Measurements from ENCODE around the gene TUBGCP2.

Gene TUBGCP2

DNA sequence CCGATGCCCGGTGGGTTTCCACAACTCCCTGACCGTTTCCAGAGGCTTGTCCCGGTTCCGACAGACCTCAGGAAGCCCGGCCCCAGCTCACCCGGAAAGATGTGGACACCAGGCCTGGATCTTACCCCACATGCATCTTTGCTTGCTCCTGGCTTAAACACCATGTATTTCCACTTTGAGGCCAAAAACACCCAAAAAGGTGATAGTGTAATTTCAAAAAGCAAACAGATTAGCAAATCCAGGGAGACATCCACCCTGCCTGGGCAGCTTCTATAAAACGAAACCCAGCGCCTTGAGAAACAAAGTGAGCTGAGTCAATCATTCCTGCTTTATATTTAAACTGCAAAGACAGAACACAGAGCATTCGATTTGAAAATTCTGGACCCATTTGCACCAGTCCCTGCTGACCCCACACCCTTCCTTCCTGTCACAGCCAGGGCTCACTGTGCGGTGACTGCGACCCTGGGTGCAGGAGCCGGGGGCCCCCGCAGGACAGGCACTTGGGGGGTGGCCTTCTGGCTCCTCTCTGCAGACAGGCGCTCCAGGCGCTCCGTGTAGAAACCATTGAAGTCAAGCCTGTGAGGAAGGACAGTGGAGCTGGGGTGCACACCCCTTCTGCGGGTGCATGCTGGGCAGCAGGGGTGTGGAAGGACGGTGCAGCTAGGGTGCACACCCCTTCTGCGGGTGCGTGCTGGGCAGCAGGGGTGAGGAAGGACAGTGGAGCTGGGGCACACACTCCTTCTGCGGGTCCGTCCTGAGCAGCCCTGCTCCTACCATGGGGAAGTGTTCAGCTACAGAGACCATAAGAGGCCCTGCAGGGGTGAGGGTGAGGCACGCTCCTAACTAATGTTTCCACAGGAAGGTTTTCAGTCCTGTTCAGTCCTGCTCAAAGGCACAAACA, 29.1 kb downstream of the TUBGCP2 start:
- H3K27me3 Mint-ChIP-seq: no peaks in the 10 kb centered on the region
- H3K4me3 Mint-ChIP-seq: peak overlapping the region; percentile 31
- peaks cover 80% of the 10 kb centered on the region for H3K4me1 Mint-ChIP-seq (ENCODE audit: low read depth)
- intact Hi-C loops (cut with micrococcal nuclease): loop anchor here (2.0 kb wide), 1 partner anchor 21 kb away; no protein-coding TSS in a partner anchor
- H3K27ac Mint-ChIP-seq: peak overlapping the region; percentile 95
- H3K9me3 Mint-ChIP-seq: no peaks in the 10 kb centered on the region
- H3K36me3 Mint-ChIP-seq (ENCODE audit: low read depth): peaks cover 83% of the 10 kb centered on the region

DNA sequence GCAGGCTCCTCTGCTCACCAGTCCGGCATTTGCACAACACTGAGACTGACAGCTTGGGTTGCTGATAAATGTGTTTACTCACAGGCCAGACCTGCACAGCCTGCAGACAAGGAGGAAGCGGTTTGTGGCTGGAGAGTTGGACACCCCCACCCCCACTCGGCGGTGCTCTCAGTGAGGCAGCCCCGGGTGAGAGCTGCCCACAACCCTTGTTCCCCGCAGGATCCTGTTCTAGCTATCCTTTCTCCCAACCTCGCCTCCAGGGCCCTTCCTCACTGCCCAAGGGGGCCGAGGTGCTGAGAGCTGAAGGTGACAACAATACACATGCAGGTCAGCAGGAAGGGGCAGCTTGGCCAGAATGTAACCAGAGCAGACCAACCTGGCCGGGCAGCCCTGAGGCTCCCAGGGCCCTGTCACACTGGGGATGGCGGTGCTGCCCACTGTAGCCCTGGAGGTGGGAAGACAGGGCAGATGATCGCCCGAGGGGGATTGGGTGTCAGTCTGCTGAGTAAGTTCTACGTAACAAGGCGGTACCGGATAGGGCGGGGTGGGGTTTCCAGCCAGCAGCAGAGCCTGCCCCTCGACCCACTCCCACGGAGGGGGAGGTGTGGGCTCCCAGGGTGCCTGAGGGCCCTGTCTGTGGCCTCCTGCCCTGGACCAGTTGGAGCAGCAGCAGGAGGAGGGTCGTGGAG, 30.0 kb downstream of the TUBGCP2 start:
- no peaks in the 10 kb centered on the region for H3K9me3 Mint-ChIP-seq
- no peaks in the 10 kb centered on the region for H3K27me3 Mint-ChIP-seq
- H3K27ac Mint-ChIP-seq: peak overlapping the region; percentile 95
- peaks cover 82% of the 10 kb centered on the region for H3K4me1 Mint-ChIP-seq (ENCODE audit: low read depth)
- intact Hi-C loops (cut with micrococcal nuclease): loop anchor here (2.0 kb wide), 1 partner anchor 20 kb away; no protein-coding TSS in a partner anchor
- peak overlapping the region; percentile 75 for H3K4me3 Mint-ChIP-seq
- peaks cover 82% of the 10 kb centered on the region for H3K36me3 Mint-ChIP-seq (ENCODE audit: low read depth)

DNA sequence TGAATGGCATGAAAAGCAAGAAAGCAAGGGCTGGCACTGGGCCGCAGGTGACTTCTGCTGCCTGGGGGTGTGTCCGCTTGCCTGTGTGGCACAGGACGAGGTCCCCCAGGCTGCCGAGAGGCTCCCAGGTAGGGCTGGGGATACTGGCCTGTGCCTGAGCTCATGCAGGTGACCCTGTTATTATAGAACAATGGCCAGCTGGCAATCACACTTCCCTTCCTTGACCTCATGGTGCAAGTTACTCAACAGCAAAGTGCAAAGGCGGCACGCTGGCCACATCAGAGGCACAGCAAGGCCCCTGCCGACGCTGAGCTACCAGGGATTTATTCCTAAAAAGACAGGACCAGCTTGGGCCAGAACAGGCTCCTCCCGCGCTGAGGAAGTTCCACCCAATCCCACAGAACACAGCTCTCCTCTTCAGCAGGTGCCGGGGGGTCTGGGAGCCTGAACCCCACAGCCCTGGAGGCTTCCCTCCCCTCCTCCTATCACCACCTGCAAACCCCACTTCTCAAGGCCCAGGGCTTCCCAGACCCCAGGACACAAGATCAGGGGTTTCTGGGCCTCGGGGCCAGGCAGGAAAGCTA, 30.6 kb downstream of the TUBGCP2 start:
- intact Hi-C loops (cut with micrococcal nuclease): loop anchor here (2.0 kb wide), 1 partner anchor 19 kb away; no protein-coding TSS in a partner anchor
- peaks cover 82% of the 10 kb centered on the region for H3K4me1 Mint-ChIP-seq (ENCODE audit: low read depth)
- peak overlapping the region; percentile 75 for H3K4me3 Mint-ChIP-seq
- peak overlapping the region; percentile 95 for H3K27ac Mint-ChIP-seq
- H3K36me3 Mint-ChIP-seq (ENCODE audit: low read depth): peaks cover 82% of the 10 kb centered on the region
- H3K9me3 Mint-ChIP-seq: no peaks in the 10 kb centered on the region
- H3K27me3 Mint-ChIP-seq: no peaks in the 10 kb centered on the region

DNA sequence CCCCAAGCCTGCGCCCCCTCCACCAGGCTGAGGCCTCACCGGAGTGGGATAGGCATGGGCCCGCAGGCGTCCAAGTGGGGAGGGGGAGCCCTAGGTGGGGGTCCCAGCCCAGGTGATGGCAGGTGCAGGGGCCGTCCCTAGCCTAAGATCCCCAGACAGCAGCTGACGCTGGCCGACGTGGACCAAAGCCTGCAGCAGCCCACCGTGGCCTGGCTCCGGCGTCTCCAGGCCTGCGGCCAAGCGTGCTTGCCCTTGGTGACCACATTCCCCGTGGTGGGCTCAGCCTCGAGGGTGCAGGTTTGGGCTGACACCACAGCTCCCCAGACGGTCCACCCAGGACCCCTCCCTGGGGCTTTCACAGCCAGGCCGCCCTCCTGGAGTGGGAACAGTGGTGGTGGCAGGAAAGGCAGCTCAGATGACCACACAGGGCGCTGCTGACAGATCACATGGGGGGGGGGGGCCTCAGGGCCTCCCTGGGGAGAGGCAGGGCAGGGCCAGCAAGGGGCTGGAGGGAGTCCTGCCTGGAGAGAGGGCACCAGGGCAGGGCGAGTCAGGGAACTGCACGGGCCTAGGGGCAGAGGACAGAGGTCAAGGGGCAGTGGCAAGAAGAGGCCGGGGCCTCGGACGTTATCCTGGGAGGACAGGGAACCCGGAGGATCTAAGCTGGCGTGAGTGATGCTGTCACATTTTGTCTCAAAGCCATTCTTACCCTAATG, 31.2 kb downstream of the TUBGCP2 start:
- Mint-ChIP-seq H3K27me3 (no peaks in the 10 kb centered on the region), H3K27ac (peak overlapping the region; percentile 95), H3K36me3 (ENCODE audit: low read depth) (peaks cover 82% of the 10 kb centered on the region), H3K4me1 (ENCODE audit: low read depth) (peaks cover 85% of the 10 kb centered on the region), H3K4me3 (peak overlapping the region; percentile 23), H3K9me3 (no peaks in the 10 kb centered on the region)
- intact Hi-C loops (cut with micrococcal nuclease): no loop called here

DNA sequence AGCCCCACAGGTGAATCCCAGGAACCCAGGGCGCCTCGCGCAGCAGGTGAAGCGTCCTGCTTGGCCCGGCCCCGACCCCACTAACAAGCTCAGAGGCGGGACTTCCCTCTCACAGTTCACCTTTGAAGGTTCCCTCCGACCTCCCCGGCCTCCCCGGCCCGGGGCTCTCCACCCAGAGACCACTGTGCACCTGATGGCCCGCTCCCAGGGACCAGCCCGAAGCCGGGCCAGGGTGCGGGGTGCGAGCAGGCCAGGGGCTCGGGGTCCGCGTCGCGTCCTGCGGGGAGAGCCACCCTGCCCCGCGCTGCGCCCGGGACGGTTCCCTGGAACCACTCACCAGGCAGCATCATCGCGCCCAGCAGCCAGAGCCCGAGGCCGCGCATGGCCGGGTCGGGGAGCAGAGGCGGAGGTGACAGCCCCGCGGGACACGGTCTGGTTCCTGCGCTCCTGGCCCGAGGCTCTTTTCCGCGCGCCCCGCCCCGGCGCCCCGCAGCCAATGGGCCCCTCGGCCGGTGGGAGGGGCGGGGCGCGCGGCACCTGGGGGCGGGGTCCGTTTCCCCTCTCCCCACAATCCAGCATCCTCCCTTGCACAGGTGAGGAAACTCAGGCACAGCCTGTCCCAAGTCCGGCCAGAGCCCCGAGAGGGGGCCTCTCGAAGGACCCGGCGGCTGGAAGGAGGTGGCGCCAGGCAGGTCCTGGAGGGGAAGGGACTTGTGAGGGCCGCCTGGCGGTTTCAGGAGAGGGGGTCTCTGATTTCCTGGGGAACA, 32.1 kb downstream of the TUBGCP2 start, which contains the start of gene ADAM8:
Gene ADAM8 (minus strand): TSS at position 434 of the 767 bp plus-strand sequence. CDS start 51 bp downstream, at position 383.
- Mint-ChIP-seq H3K27me3 (no peaks in the 10 kb centered on the region), H3K9me3 (no peaks in the 10 kb centered on the region), H3K27ac (peak within 1 kb of the TSS; percentile 95), H3K4me1 (ENCODE audit: low read depth) (peaks cover 82% of the 10 kb centered on the region), H3K4me3 (peak within 1 kb of the TSS; percentile 82), H3K36me3 (ENCODE audit: low read depth) (peaks cover 82% of the 10 kb centered on the region)
- intact Hi-C loops (cut with micrococcal nuclease): no loop called here

DNA sequence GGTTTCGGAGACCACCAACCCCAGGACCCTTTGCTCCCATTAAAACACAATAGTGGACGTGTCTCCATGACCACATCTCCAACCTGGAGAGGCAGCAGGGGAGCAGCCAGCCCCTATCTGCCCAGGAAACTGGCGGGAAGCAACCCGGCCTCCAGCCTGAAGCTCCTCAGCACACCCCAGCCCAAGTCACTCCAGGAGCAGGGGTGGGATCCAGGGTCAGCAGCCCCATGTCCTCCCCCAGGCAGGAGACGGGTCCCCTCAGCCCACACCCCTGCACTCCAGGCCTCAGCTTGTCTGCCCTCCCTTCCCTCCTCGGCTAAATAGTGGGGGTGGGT, 32.6 kb downstream of the TUBGCP2 start:
- no peaks in the 10 kb centered on the region for H3K27me3 Mint-ChIP-seq
- H3K4me3 Mint-ChIP-seq: peak overlapping the region; percentile 82
- intact Hi-C loops (cut with micrococcal nuclease): no loop called here
- no peaks in the 10 kb centered on the region for H3K9me3 Mint-ChIP-seq
- peak overlapping the region; percentile 95 for H3K27ac Mint-ChIP-seq
- peaks cover 82% of the 10 kb centered on the region for H3K36me3 Mint-ChIP-seq (ENCODE audit: low read depth)
- peaks cover 77% of the 10 kb centered on the region for H3K4me1 Mint-ChIP-seq (ENCODE audit: low read depth)

DNA sequence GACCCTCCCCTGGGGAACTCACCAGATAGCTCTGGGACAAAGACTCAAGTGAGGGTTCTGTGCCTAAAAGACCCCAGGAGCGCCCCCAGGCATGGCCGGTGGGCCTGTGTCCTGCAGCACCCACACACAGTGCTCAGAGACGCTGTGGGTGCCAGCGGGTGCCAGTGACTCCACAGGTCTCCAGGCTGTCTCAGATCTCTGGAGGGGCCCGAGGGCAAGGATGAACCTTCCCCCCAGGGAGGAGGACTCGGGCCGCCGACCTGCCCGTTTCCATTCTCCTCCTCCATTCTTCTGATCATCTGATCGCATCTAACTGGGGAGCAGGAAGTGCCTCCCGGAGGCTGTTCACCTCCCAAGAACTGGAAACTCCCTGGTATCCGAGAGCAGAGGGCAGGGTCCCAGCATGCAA, 33.0 kb downstream of the TUBGCP2 start:
- Mint-ChIP-seq H3K4me1 (ENCODE audit: low read depth) (peaks cover 73% of the 10 kb centered on the region), H3K4me3 (peak overlapping the region; percentile 82), H3K27ac (peak overlapping the region; percentile 95), H3K27me3 (no peaks in the 10 kb centered on the region), H3K36me3 (ENCODE audit: low read depth) (peaks cover 82% of the 10 kb centered on the region), H3K9me3 (no peaks in the 10 kb centered on the region)
- intact Hi-C loops (cut with micrococcal nuclease): no loop called here

DNA sequence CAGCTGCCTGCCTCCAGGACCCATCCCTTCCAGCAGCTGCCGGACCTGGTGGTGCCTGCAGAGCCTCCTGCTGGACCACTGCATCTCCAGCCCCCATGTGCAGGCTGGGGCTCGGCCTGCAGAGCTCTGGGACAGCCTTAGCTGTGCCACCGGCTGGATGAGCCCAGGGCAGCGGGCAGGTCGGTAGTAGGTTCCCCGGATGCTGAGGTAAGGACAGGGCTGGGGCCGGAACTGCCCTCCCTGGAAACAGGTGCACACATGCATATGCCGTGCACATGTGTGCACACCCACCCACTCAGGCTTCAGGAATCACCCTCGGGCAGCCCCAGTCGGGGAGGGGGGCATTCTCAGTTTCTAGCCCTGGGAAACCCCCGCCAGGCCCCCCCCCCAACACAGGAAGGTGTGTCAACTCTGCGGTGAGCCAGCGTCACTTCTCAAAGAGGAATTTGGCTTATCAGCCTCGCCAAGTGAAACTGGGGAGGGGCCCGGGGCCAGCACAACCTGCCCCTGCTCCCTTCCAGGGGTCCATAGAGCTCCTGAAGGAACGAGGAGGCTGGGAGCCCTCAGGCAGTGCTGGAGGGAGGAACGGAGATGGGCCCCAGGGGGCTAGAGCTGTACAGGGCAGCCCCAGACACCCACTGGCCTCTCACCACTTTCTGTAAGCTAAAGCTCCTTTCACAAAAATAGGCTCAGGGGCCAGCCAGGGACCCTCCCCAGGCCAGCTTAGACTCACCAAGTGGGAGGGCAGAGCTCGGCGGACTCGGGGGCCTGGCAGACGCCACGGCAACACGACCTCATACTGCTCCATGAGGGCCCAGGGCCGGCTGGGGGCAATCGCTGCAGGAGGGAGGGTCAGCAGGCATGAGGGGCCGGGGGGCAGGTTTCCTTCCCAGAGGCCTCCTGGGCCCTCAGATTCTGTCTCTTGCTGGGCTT, 33.7 kb downstream of the TUBGCP2 start:
- Mint-ChIP-seq H3K27me3 (no peaks in the 10 kb centered on the region), H3K4me3 (peak overlapping the region; percentile 82), H3K9me3 (no peaks in the 10 kb centered on the region), H3K27ac (peak overlapping the region; percentile 95), H3K36me3 (ENCODE audit: low read depth) (peaks cover 82% of the 10 kb centered on the region), H3K4me1 (ENCODE audit: low read depth) (peaks cover 66% of the 10 kb centered on the region)
- intact Hi-C loops (cut with micrococcal nuclease): no loop called here

DNA sequence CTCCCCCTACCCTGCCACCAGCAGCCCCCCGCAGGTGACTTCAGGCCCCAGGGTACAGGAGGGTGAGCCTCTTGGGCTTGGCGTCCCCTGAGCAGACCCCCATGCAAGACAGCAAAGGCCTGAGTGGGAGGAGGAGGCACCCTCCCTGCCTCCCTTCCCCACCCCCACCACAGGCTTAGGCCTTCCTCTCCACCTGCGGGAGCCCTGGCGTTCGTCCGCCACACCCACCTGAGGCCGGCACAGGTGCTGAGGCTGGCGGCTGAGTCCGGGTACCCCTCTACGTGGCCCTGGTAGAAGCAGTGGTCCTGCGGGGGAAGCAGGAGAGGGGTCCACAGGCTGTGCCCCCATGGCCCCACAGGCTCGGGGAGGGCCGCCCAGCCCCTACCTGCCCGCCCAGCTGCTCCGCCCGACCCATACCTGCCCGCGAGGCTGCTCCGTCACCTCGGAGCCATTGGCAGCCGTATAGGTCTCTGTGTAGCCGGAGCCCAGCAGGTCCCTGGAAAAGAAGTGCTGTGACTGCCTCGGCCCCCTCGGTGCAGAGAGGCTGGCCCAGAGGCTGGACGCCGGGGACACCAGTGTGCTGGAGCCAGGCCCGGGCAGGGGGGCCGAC, 35.0 kb downstream of the TUBGCP2 start:
- Mint-ChIP-seq H3K27me3 (no peaks in the 10 kb centered on the region), H3K36me3 (ENCODE audit: low read depth) (peaks cover 82% of the 10 kb centered on the region), H3K9me3 (no peaks in the 10 kb centered on the region), H3K4me1 (ENCODE audit: low read depth) (peaks cover 53% of the 10 kb centered on the region), H3K4me3 (peak overlapping the region; percentile 30), H3K27ac (no peak overlapping the region)
- intact Hi-C loops (cut with micrococcal nuclease): no loop called here

DNA sequence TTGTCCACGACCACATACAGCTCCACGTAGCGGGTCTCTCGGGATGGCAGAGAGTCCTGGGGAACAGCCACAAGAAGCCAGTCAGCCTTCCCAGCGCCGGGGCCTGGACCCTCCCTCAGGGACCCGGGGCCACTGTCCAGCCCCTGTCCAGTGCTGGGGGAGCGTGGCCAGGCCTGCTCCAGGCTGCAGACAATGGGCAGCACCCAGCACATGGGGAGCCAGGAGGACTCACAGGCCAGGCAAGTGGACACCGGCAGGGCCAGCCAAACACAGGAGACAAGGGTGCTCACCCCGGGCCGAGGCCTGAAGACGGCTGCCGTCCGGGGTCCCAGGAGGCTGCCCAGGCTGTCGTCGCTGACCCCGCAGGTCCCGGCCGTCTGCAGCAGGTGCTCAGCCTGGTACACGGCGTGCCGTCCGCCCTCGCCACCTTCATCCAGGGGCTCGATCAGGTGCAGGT, 35.7 kb downstream of the TUBGCP2 start:
- intact Hi-C loops (cut with micrococcal nuclease): no loop called here
- H3K36me3 Mint-ChIP-seq (ENCODE audit: low read depth): peaks cover 83% of the 10 kb centered on the region

DNA sequence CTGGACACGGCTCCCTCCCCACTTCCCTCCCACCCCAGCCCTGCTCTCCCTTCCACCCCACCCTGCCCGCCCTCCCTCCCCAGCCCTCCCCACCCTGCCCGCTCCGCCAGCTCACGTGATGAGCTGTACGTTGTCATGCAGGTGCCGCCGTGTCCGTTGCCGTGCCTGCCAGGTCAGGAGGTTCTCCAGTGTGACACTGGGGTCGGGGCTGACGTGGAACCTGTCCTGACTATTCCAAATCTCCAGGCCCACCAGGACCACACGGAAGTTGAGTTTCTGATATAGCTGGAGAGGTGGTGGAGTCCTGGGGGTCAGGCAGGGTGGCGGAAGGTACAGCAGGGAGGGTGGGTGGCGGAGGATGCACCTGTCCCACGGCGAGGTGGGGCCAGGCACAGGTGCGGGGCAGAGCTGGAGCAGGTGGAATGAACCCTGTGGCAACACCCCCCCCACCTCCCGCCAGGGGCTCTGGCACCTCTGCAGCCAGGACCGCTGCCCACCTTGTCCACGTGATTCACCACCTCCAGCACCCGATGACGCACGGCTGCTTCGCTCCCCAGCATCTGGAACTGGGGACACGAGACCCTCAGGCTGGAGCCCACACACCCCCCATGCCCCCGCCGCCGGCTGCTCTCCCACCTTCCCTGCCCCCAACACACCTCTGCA, 36.2 kb downstream of the TUBGCP2 start:
- Mint-ChIP-seq H3K4me3 (no peak overlapping the region), H3K36me3 (ENCODE audit: low read depth) (peaks cover 88% of the 10 kb centered on the region), H3K4me1 (ENCODE audit: low read depth) (peaks cover 41% of the 10 kb centered on the region), H3K9me3 (no peaks in the 10 kb centered on the region), H3K27me3 (no peaks in the 10 kb centered on the region), H3K27ac (no peak overlapping the region)
- intact Hi-C loops (cut with micrococcal nuclease): no loop called here

More for the DNA sequence above, 35.7 kb downstream of the TUBGCP2 start:
- Mint-ChIP-seq H3K4me3 (no peak overlapping the region), H3K4me1 (ENCODE audit: low read depth) (peaks cover 46% of the 10 kb centered on the region), H3K9me3 (no peaks in the 10 kb centered on the region), H3K27me3 (no peaks in the 10 kb centered on the region), H3K27ac (no peak overlapping the region)

Measured in dendritic cell treated with granulocyte-macrophage colony-stimulating factor and Interleukin-4, amounts not matched to agents 40 ng/mL and 50 ng/mL, for 4 days (primary cell).